ENCODE data around the gene DMXL1.
"Not testable (repeated sequence)": the region's sequence is repeated elsewhere in the genome, so short reads cannot be mapped to it uniquely, and the experiment has no call there.

Gene DMXL1

DNA sequence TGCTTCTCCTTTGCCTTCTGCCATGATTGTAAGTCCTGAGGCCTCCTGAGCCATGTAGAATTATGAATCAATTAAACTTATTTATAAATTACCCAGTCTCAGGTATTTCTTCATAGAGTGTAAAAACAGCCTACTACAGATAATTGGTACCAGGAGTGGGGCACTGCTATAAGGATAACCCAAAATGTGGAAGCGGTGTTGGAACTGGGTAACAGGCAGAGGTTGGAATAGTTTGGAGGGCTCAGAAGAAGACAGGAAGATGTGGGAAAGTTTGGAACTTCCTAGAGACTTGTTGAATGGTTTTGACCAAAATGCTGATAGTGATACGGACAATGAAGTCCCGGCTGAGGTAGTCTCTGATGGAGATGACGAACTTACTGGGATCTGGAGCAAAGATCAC, 64.9 kb downstream of the DMXL1 start:
- DNase-seq: not testable (repeated sequence)

DNA sequence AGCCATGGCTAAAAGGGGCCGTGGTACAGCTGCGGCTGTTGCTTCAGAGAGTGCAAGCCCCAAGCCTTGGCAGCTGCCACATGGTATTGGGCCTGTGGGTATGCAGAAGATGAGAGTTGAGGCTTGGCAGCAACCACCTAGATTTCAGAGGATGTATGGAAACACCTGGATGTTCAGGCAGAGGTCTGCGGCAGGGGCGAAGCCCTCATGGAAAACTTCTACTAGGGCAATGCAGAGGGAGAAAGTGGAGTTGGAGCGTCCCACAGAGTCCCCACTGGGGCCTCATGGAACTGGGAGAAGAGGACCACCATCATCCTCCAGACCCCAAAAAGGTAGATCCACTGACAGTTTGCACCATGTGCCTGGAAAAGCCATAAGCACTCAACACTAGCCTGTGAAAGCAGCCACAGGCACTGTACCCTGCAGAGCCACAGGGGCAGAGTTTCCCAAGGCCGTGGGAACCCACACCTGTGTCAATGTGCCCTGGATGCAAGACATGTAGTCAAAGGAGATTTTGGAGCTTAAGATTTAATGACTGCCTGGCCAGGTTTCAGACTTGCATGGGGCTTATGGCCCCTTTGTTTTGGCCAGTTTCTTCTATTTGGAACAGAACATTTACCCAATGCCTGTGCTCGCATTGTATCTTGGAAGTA, 65.9 kb downstream of the DMXL1 start:
- no peak for DNase-seq

DNA sequence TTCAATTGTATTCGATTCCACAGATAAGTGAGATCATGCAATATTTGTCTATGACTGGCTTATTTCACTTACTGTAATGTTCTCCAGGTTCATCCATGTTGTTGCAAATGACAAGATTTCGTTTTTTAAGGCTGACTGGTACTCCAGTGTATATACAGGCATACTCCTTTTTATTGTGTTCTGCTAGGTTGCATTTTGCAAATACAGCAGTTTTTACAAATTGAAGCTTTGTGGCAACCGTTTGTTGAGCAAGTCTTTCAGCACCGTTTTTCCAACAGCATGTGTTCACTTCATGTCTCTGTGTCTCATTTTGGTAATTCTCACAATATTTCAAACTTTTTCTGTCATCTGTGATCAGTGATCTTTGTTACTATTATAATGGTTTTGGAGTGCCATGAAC, 82.7 kb downstream of the DMXL1 start:
- no peak for DNase-seq

DNA sequence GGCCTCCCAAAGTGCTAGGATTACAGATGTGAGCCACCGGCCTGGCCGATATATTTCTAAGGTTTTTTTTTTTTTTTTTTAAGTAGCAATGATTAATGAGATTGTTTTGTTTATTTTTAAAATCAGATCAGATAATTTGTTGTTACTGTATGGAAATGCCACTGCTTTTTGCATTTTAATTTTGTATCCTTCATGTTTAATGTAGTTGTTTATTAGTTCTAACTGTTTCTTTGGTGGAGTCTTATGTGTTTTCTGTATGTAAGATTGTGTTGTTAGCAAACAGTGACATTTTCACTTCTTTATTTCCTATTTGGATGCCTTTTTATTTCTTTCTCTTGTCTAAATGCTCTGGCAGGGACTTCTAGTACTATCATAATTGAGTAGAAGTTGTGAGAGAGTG, 87.3 kb downstream of the DMXL1 start:
- DNase-seq: no peak

DNA sequence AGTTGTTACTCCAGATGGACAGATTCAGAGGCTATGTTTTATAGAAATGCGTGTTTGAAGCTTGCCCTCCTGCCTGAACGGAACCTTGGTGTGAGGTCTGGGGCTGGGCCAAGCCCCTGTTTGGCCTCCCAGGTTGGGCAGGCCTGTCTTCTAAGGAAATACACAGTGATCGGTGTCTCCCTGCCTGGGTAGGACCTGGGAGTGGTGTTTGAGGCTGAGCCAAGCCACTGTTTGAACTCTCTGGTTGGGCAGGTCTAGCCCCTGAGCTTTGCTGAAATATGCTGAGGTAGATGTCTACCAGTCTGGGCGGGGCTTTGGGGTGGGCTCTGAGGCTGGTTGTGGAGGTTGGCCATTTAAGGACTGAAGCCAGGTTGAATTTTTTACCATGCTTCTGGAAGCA, 90.5 kb downstream of the DMXL1 start:
- DNase-seq: no peak

DNA sequence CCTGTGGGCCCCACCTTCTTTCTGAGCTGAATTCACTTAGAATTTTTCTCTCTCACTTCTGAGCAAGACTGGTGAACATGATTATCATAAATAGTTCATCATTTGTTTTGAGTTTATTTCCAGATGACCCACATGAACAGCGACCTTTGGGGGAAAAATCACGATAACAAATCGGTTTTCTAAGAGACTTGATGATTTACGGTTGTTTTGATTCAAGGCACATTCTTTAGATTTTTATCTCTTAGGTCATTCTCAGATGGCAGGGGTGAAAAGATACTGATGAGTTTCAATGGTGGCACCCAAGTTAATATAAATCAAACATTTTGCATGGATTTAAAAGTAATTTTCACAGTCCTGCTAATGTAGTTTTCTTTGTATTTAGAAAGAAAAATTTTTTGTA, 95.1 kb downstream of the DMXL1 start:
- DNase-seq: no peak

DNA sequence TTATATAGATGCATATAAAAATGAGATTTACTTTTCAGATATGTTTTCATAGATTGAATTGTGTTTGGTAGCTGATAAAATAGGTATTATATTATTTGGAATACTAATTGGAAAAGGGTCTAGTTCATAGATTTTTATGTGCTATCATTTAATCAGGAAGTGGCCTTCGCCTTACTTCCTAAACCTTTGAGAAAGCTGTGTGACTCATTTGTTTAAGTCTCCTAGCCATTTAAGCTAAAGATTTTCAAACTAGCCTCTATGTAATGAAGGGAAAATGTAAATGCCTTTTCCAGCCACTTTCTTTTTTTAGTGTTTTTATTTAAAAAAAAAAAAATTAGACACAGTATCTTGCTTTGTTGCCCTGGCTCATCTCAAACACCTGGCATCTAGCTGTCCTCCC, 97.5 kb downstream of the DMXL1 start:
- DNase-seq: no peak

DNA sequence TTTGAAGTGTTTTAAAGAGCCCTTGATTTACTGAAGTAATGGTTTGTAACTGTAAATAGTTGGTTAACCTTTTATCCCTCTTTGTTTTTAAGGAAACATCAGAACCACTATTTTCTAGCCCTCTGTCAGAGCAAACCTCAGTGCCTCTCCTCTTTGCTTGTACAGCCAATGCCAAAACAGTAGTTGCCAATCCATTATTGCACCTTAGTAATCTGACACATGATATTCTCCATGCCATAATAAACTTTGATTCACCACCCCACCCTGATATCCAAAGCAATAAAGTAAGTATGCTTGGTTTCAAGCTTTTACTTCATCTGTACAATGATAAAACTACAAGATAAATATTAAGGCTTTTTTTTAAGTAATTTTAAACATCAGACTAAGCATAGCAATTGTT, 100.8 kb downstream of the DMXL1 start:
- DNase-seq: no peak

DNA sequence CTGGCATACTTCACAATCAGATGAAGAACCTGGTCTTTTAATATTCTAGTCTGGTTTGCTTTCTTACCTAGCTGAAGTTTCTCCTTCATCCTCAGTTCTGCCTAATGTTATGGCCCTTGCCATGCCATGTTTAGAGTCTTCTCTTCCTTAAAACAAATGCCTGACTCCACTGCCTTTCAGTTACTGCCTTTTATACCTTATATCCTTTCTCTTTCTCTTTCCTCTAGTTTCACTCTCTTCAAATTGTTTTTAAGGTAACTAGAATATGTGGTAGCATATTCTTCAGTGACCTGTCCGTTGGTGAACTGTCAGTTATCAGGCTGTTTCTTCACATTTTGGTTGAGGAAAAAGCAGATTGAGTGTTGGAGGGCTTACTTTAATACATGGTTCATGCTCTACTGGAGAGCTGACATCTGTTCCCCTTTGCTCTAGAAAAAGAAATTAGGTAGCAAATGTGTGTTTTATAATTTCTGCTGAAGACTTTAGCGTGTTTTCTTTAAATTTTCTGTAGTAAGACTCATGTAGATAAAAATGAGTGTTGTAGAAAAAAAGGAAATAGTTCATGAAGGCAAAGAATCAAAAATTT, 103.8 kb downstream of the DMXL1 start:
- DNase-seq: no peak

DNA sequence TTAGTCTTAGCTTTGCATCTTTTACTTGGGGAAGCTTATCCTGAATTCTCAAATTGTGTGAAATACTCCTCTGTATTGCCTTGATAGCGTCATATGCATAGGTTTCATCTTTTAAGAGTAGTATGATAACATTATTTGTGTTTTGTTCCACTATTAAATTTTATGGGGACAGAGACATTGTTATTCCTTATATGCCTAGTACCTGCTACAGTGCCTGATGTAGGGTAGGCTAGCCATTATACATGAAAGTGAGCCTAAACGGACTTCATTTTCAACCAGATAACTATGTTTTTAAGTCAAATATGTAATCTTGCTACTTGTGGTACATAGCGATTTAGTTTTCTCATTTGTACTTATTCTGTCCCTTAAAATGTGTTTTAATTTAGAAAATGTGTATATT, 105.9 kb downstream of the DMXL1 start:
- no peak for DNase-seq

DNA sequence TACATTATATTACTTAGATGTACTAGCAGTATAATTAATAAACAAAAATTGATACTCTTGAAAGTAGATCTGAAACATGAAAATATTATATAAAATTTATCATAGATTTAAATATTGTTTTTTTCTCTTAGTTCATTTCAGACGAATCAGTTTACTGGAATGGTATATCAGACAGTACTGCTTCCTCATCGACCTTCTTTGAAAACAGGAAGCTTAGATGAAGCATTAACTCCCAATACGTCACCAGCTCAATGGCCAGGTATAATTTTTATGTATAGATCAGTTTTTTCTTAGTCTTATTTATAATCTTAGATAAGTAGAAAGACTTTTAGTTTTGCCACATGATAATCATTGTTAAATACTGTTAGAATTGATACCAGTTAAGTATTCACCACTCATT, 106.3 kb downstream of the DMXL1 start:
- no peak for DNase-seq

DNA sequence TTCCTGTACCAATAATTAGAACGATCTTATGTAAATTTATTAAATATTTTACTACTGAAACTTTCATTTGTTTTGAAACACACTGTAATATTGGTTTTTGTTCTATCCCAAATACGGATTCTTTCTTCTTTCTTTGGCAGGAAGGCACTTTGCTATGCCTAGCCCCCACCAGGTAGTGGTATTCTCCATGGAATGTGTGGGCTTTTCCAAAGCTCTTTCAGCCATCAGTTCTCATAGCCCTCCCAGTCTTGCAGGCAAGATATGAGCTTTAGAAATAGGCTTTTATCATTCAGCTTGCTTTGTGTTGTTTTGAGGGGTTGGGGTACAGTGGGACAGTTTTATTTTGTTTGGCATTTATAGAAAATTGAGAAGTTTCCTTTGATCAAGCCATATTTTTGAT, 107.5 kb downstream of the DMXL1 start:
- no peak for DNase-seq

DNA sequence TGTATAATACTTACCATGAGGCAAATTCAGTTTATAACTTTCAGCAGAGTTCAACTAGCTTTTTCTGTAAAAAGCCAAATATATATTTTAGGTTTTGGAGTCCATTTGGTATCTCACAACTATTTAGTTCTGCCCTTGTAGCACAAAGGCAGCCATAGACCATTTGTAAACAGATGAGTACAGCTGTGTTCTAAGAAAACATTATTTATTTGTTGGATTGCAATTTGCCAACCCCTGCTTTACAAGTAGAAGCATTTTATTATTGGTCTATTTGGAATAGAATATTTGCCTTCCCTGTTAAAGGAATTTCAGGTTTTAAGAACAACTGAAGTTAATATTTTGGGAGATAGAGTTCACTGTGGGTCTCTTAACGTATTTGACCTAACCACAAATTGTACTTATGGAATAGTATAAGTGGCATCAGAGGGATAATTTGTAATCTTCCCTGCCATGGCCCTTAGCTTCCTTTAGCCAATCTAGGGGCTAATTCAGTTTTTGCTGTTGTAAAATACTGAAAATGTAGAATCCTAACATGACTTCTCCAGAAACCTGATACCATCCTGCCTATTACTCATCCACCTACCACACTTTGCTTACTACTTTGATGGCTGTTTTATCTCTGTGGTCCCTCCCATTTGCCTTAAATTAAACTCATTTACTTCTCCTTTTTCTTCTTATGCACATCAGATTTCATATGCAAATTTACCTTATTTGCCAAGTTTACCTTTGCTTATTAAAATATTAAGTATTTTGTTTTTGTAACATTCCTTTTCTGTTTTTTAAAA, 109.2 kb downstream of the DMXL1 start:
- no peak for DNase-seq

DNA sequence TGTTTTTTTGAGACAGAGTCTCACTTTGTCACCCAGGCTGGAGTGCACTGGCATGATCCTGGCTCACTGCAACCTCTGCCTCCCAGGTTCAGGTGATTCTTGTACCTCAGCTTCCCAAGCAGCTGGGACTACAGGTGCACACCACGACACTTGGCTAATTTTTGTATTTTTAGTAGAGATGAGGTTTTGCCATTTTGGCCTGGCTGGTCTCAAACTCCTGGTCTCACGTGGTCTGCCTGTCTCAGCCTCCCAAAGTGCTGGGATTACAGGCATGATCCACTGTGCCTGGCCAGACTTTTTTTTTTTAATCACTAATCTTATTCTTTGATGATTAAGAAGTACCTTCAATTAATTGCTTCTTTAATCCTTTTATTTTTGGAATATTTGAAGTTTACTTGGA, 114.6 kb downstream of the DMXL1 start:
- not testable (repeated sequence) for DNase-seq

DNA sequence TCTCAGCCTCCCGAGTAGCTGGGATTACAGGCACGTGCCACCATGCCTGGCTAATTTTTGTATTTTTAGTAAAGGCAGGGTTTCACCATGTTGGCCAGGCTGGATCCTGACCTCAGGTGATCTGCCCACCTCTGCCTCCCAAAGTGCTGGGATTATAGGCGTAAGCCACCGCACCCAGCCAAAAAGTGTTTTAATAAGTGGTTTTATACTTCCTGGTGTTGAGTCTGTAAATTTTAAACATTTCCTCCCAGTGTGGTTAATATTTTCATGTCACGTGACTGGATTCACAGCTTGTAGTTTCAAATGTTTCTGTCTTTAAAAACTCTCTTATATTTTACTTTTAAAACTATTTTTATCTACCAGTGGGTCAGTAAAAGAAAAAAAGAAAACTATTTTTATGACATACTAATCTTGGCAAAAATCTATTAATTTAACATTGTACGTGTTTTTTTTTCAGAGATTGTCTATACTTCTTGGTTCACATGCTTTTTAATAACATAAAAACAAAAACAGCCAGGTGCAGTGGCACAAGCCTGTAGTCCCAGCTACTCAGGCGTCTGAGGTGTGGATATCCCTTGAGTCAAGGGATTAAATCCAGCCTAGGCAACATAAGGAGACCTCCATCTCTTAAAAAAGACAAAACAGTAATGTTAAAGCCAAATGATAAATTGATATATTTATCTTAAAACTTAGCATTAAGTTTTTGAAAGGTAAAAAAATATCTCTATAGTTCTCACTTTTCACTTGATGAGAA, 117.1 kb downstream of the DMXL1 start:
- DNase-seq: peak; percentile 3

DNA sequence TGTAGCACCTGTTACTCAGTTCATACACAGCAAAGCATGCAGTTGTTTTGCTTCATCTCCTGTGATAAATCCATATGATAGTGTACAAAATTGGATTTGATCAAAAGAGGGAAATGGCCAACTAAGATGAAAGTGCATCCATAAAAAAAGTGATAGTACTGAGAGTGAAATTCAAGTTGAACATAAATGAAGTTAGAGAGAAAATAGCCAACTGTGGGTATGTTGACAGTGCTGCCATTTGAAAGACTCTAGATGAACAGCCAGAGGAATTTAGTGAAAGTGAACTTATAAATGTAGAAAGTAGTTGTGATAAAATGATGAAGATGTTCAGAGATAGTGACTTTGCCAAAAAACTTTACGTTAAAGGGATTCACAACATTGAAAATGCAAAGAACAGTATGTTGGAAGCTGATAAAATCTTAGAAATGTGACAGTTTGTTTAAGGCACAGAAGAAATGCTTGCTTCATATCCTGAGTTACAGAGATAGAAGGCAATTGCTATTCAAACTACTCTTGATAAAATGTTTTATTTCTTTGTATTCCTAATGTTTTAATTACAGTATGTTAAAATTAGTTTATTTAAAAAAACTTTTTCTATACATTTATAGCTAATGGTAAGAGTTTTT, 119.7 kb downstream of the DMXL1 start:
- no peak for DNase-seq

DNA sequence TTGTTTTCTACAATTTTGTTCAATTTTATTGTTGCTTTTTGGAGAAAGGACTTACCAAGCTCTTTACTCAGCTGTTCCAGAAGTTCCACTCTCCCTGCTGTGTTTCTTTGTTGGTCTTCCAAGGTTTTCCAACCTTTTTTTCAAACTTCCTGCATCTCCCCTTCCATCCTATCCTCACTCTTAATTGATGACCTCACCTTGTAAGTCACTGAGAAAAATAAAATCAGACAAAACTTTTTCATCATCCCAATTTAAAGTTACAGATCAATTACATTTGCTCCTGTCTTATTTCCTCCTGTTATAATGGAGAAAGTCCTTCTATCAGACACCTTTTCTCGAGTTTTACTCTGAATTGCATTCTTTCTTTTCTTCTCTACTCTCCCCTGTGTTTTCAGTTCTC, 121.1 kb downstream of the DMXL1 start:
- DNase-seq: no peak

DNA sequence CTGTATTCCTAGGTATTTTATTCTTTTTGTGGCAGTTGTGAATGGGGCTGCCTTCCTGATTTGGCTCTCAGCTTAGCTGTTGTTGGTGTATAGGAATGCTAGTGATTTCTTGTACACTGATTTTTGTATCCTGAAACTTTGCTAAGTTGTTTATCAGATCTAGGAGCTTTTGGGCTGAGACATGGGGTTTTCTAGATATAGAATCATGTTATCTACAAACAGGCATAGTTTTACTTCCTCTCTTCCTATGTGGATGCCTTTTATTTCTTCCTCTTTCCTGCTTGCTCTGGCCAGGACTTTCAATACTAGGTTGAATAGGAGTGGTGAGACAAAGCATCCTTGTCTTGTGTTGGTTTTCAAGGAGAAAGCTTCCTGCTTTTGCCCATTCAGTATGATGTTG, 129.9 kb downstream of the DMXL1 start:
- DNase-seq: no peak

DNA sequence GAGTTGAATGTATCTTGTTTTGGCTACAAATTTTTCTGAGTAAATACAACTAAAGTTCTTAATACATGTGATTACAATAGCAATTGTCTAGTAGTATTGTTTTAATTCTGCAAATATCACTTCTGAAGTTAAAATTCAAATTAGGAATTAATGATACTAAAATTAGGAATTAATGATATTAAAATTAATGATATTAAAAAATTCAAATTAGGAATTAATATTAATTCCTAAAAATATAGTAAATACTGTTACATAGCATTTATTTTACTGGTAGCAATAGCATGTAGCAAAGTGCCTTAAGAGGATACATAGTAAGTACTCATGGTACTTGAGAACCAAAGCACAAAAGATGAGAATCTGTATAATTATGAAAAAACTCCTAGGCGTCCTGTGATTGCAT, 136.2 kb downstream of the DMXL1 start:
- no peak for DNase-seq

DNA sequence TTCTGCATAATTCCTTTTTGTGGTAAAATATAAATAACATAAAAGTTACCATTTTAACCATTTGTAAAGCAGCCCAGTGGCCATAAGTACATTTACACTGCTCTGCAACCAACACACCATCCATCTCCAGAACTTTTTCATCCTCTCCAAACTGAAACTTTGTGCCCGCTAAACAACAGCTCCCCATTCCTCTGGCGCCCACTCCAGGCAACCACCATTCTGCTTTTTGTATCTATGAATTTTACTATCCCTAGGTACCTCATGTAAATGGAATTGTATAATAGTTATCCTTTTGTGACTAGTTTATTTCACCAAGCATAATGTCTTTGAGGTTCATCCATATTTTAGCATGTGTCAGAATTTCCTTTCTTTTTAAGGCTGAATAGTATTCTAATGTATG, 141.1 kb downstream of the DMXL1 start:
- DNase-seq: no peak

DNA sequence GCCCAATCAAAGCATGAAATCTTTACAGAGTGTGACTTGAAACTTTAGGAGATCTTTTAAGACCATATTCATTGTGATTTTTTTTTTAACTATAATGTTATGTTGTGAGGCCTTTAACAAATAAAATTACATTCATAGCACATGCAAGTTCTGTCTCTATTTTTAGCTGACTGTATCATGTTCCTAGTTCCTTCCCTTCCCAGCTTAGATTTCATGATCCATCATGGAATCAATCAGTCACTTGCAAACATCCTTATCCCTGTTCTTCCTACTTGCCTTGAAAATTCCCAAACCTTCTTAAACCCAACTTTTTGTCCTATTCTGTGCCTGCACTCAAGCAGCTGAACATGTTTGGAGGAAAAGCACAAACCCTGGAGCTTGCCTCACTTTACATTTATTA, 141.8 kb downstream of the DMXL1 start:
- DNase-seq: no peak

DNA sequence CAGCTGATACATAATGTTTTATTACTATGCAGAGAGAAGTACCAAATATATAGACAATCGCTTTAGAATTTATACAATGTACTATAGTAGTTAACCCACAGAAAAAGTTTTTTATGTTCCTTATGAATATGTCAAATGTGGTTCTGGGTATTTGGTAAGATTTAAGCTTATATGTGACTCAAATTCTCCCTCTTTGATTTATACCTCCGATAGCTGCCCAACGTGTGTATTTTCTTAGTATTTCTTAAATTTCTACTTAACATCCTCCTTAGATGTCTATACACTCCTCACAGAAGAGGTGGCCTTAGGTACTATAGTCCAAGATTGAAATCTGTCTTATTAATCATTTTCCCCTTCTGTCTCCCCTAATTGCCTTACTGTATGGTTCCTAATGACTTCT, 146.3 kb downstream of the DMXL1 start:
- DNase-seq: no peak
